OCI-LY1 (cell line): Measurements from ENCODE around the gene ARID3B.
A peak's percentile ranks its signal among the peaks of the same experiment; 100 is the strongest.

Experiments used
- EZH2 ChIP-seq: fragments of 200-600 bp; sonication (generic), shearing (Covaris generic); IDR thresholded peaks from 2 replicates; pipeline ENCODE4 v1.8.0; 2017; ENCODE audit warnings: borderline replicate concordance, mixed run types, mild to moderate bottlenecking, antibody characterized with exemption, low read length, moderate library complexity, mixed read lengths
- TF ChIP-seq, protein P1 (sequence below): fragments of 200-600 bp; sonication (generic), shearing (Covaris generic); IDR thresholded peaks from 2 replicates; pipeline ENCODE4 v1.5.1; 2017; ENCODE audit warnings: mild to moderate bottlenecking, antibody characterized with exemption, low read length, moderate library complexity, mixed read lengths

DNA sequence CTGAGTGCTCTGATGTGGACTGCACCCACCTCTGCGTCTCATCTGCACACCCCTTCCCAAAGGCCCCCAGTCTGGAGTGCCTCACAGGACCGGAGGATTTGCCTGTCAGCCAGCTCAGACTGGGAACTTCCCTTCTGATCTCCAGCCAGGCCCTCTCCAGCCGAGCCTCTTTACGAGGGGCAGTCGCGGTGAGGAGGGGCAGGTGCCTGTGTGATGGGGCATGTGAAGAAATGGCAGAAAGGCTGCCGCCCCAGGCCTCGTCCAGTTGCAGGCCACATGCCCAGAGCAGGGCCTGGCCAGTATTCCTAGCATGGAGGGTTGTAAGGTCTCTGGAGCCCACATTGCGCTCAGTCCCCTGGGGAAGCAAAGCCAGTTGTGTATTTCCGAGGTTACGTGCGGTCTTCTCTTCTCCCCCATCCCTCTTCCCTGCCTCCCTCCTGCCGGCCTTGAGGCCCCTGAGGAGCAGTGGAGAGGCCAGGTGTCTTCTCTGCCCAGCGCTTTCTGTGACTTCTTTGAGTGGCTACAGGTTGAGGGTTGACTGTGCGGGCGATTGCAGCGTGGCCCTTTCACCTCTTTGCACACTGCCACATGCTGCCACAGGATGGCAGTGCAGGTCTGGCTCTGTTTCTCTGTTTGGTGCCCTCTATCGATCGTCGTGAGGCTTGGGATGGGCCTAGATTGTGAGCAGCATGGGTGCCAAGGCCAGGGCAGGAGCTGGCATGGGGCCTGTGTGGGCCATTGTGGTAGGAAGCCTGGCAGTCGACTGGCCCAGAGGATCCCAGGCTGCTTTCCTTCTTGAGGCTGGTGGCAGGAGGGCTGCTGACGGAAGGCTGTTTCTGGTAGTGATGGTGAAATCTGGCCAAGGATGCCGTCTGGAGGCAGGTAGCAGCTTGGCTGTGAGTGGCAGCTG, 79.9 kb downstream of the ARID3B start:
- TF ChIP-seq, protein P1, sequence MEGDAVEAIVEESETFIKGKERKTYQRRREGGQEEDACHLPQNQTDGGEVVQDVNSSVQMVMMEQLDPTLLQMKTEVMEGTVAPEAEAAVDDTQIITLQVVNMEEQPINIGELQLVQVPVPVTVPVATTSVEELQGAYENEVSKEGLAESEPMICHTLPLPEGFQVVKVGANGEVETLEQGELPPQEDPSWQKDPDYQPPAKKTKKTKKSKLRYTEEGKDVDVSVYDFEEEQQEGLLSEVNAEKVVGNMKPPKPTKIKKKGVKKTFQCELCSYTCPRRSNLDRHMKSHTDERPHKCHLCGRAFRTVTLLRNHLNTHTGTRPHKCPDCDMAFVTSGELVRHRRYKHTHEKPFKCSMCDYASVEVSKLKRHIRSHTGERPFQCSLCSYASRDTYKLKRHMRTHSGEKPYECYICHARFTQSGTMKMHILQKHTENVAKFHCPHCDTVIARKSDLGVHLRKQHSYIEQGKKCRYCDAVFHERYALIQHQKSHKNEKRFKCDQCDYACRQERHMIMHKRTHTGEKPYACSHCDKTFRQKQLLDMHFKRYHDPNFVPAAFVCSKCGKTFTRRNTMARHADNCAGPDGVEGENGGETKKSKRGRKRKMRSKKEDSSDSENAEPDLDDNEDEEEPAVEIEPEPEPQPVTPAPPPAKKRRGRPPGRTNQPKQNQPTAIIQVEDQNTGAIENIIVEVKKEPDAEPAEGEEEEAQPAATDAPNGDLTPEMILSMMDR, result peak; percentile 100
- no peak for TF ChIP-seq EZH2
